HG02763 (cell line): Measurements from ENCODE around the gene CDH23.

Experiments
- ATAC-seq: cut with Tn5 transposase; IDR thresholded peaks from one replicate; pipeline ENCODE4 v1.9.1; 2021; ENCODE audit warnings: mild to moderate bottlenecking, moderate library complexity; ENCODE audit not compliant: unreplicated experiment

Gene CDH23

DNA sequence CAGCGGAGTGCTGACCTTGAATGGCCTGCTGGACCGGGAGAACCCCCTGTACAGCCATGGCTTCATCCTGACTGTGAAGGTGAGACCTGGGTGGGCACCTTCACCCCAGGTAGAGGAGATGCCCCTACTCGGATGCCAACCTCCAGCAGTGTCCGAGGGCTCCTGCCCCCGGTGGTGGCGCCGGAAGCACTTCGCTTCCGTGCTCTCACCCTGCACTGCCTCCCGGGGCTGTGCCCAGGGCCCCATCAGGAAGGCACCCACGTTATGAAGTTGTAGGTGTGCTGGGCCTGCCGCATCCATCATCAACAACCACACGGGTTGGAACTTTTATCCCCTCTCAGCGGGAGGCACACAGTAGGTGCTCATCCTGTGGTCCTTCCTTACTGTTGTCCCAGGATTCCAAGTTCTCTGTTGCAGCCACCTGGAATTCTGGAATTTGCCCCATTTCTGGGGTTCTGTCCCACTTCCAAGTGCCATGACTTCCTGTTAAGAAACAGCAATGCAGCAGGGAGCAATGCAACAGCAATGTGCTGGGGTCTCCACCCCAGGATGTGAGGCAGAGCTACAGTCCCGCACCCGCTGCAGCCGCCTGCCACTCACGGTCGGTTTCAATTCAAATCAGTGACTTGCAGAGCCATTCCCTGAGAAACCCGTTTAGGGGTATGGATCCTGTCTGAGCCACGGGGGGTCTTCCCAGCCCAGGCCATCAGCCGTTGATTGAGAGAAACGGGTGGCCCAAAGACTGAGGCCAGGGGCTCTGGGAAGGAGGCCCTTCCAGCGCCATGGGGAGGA is 219.0 kb downstream of the CDH23 start:
- no peak for ATAC-seq

- ATAC-seq: no peak
These were observed 220.3 kb downstream of the CDH23 start for GRCh38 chr10:71616817-71617654.

DNA sequence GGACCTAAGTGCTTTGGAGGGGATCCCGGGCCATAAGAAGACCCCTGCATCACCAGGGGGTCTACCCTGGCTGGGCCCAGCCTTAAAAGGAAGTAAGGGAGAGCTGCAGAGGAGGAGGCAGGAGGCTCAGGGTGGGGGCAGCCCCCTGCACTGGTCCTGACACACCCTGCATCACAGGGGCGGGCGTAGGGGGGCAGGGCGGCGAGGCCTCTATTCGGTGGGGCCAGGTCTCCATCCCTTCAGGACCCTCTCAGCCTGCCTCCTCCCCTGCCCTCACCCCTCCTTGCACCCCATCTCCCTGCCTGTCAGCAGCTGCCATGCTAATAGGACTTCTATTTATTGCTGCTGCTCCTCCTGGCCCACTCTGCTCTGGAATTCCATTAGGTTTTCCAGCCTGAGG is 221.5 kb downstream of the CDH23 start:
- ATAC-seq: no peak

GRCh38 chr10:71618598-71618997 is 221.9 kb downstream of the CDH23 start:
- ATAC-seq: no peak

DNA sequence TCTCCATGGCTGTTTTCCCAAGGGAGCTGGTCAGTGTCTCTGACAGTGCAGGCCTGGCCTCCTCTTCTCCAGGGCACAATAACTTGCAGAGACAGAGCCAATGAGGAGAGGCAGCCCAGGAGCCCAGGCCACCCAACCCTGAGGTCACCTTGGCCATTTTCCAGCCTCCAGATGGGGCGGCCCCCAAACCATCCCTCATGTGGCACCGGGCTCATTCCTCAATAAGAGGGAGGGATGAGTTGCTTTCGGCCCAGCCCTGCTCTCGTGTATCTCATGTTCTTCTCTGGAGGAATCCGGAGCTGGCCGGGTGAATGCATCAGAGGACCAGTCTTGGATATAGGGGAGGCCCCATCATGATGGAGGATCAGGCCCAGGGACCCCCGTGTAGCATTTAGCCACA is 223.9 kb downstream of the CDH23 start:
- no peak for ATAC-seq

GRCh38 chr10:71621231-71622153 is 224.8 kb downstream of the CDH23 start:
- ATAC-seq: no peak

GRCh38 chr10:71622154-71622526 is 225.4 kb downstream of the CDH23 start:
- ATAC-seq: no peak

GRCh38 chr10:71622616-71623015 is 225.9 kb downstream of the CDH23 start:
- no peak for ATAC-seq

- ATAC-seq: no peak
These were observed 226.6 kb downstream of the CDH23 start for GRCh38 chr10:71623098-71623985.

GRCh38 chr10:71623986-71624291 is 227.2 kb downstream of the CDH23 start:
- no peak for ATAC-seq

GRCh38 chr10:71625445-71626175 is 228.9 kb downstream of the CDH23 start:
- no peak for ATAC-seq

DNA sequence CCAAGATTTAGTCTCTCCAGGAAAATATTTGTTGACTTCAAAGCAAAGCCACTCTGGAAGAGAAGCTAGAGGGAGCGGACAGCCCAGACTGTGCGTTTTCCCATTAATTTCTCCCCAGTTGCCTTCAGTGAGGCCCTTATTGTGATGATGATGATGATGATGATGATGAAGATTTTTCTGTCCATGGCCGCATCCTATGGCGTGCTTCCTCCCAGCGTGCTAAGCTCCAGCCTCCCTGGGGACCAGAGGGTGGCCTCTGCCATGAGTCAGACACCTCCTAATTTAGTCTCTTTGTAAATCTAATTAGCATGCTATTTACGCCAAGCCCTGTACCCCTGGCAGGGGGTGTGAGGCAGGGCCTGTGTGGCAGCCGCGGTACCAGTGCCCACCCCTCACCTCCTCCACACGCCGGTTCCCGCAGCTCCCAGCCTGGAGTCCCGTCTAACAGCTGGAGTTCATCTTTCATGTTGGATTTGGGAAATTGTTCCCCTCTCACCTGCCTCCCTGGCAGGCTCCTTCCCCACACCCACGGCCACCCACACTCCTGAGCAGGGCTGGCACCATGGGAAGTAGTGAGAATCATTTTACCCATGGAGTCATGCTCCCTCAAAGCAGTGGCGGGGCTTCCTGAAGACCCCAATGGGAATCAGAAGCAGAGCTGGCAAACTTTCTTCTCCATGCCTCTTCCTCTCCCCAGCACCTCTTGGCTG is 230.7 kb downstream of the CDH23 start:
- no peak for ATAC-seq

GRCh38 chr10:71627956-71628355 is 231.2 kb downstream of the CDH23 start:
- ATAC-seq: no peak

DNA sequence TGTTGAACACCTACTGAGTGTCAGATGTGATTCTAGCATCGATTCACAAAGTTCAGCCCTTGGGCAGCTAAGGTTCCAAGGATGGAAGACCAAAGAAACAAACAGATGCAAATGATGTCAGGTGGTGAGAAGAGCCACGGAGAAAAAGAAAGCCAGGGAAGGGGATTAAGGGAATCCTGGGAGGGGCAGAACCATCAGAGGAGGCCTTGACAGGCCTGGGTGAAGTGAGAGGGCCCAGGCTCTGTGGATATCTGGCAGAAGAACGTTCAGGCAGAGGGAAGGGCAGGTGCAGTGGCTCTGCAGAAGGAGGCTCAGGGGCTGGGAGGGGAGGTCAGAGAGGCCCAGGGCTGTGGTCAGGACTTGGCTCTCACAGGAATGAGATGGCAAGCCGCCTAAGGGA is 232.4 kb downstream of the CDH23 start:
- no peak for ATAC-seq

DNA sequence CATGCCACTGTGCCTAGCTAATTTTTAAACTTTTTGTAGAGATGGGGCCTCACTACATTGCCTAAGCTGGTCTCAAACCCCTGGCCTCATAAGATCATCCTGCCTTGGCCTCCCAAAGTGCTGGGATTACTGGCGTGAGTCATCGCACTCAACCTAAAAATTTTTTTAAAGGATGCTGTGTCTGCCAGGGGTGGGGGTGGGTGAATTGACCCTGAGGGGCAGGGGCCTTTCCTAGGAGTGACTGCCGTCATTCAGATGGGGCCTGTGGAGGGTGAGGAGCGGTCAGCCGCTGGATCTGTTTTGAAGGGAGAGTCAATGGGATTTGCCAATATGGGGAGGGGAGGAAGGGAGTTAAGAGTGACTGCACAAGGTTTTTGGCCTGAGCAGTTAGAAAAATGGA is 233.4 kb downstream of the CDH23 start:
- ATAC-seq: no peak

GRCh38 chr10:71631007-71631861 is 234.5 kb downstream of the CDH23 start:
- no peak for ATAC-seq

DNA sequence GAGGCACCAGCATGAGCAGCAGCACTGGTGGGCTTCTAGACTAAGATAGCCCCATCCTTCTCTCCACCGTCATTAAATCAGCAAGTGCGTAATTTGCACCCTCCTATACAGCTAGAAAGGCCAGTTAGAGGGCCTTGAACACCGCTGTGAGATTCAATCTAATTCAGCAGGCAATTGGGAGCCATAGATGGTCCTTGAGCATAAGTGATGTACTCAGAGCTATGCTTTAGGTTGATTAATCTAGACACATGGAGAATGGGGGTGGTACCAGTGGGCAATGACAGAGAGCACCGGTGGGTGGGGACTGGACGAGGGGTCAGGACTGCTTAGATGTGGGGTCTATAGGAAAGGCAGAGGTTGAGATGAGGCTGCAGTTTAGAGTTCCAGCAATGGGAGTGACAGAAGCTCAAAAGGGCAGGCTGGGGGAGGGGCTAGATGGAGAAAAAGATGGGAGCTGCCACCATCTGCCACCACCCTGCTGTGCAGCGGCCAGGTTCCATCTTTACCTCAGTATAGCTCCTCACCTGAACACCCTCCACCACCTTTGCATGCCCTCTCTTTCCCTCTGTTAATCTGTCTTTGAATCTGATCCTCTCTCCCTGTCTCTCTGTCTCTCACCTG is 235.6 kb downstream of the CDH23 start:
- no peak for ATAC-seq
